ENCODE results near the gene BATF2. TPM values are rescaled to one million over a fixed set of nuclear protein-coding genes. Genes with fewer than 3 reads are reported as not detected.

Gene BATF2, protein sequence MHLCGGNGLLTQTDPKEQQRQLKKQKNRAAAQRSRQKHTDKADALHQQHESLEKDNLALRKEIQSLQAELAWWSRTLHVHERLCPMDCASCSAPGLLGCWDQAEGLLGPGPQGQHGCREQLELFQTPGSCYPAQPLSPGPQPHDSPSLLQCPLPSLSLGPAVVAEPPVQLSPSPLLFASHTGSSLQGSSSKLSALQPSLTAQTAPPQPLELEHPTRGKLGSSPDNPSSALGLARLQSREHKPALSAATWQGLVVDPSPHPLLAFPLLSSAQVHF
- total RNA-seq (under 1 TPM in 1 of 2 experiments, not detected in 1; 0.11 TPM), polyA plus RNA-seq (not detected)

DNA sequence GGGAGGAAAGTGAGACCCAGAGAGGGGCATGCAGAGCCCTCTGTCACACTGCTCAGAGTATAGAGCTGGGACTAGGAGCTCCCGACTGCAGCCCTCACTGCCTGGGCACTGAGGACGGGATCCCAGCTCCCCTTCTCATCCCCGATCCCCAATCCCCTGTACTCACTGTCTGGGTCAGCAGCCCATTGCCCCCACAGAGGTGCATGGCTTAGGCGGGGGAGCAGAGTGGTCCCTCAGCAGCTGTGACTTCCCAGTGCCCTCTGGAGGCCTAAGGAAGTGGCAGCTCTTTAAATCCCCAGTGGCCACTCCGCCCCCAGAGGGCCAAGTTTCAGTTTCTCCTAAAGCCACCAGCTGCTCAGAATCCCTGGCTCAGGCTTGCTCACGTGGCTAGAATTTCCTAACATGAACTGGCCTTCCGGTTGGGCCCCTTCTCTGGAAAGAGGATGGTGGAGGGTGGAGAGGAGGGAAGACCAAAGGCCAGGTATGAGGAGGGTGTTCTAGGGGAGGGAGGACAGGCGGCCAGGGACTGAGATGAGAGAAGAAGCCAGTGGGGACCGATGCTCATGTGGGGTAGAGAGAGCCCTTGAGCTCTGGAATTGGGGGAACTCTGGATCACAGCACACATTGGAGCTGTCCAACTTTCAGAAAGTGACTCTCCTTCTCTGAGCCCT, at the start of gene BATF2:
TSS of gene BATF2 (minus strand) at position 262 of the 671 bp plus-strand sequence. CDS start at position 205, 57 bp downstream.
- Histone ChIP-seq H3K4me1 (ENCODE audit: insufficient read depth, low read length) (peaks cover 9% of the 10 kb centered on the region), H3K4me3 (ENCODE audit: low read length) (no peak within 1 kb of the TSS), H3K27me3 (ENCODE audit: insufficient read depth, low read length, poor library complexity, severe bottlenecking) (no peaks in the 10 kb centered on the region), H3K36me3 (ENCODE audit: insufficient read depth, low read length) (no peaks in the 10 kb centered on the region), H3K27ac (ENCODE audit: low read depth, low read length) (peak within 1 kb of the TSS; percentile 35), H3K9me3 (ENCODE audit: low read length) (no peaks in the 10 kb centered on the region)
- H3K27me3 Mint-ChIP-seq = peaks cover 0 to 8% of the 10 kb centered on the region in 2 donors
- peaks cover 5 to 12% (median 6%) of the 10 kb centered on the region in 3 donors for H3K4me1 Mint-ChIP-seq
- H3K36me3 Mint-ChIP-seq = no peaks in the 10 kb centered on the region
- DNase-seq = no peak
- CTCF ChIA-PET = interaction anchor here (1.3 to 1.7 kb wide), 2 partner anchors 16 to 18 kb away, joined by 3 to 5 read pairs; no protein-coding TSS in a partner anchor
- POLR2A ChIA-PET = interaction anchor here (0.7 kb wide), 1 partner anchor 16 kb away, joined by 3 read pairs; no protein-coding TSS in a partner anchor
- H3K27ac Mint-ChIP-seq = peak within 1 kb of the TSS in 1 of 8 donors; percentile 29
- no peak within 1 kb of the TSS for H3K4me3 Mint-ChIP-seq
- no peaks in the 10 kb centered on the region for H3K9me3 Mint-ChIP-seq

DNA sequence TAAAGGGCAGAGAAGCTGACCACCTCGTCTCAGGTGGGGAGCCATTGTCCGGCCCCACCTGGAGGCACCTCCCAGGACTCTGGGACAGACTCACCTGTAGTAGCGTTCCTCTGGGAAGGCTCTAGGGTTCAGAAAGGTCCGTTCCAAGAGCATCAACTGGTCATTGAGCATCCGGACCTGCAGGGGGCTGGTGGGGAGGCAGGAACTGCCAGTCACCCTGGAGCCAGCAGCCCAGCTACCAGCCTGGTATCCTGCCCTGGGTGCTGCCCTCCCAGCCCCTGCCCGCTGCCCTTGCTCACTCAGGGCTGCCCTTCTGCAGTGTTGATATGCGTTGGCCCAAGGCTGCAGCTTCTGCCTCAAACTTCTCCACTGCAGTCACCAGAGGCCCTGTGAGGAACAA, 49.0 kb upstream of the BATF2 start:
- POLR2A ChIA-PET = interaction anchor here (0.8 kb wide), 1 partner anchor 19 kb away, joined by 3 read pairs; no protein-coding TSS in a partner anchor
- CTCF ChIA-PET = interaction anchor here (1.0 kb wide), 1 partner anchor 34 kb away, joined by 3 read pairs; no protein-coding TSS in a partner anchor
- no peak overlapping the region for H3K27ac Mint-ChIP-seq
- no peak overlapping the region for H3K4me3 Mint-ChIP-seq
- H3K36me3 Mint-ChIP-seq = peaks cover 0 to 16% (median 0%) of the 10 kb centered on the region in 3 donors
- peaks cover 0 to 4% of the 10 kb centered on the region in 2 donors for H3K27me3 Mint-ChIP-seq
- H3K27me3 ChIP-seq (ENCODE audit: insufficient read depth, low read length, poor library complexity, severe bottlenecking) = no peaks in the 10 kb centered on the region
- DNase-seq = no peak
- peaks cover 11 to 35% (median 19%) of the 10 kb centered on the region in 3 donors for H3K4me1 Mint-ChIP-seq
- H3K9me3 ChIP-seq (ENCODE audit: low read length) = no peaks in the 10 kb centered on the region
- no peaks in the 10 kb centered on the region for H3K36me3 ChIP-seq (ENCODE audit: insufficient read depth, low read length)
- H3K4me3 ChIP-seq (ENCODE audit: low read length) = no peak overlapping the region
- peaks cover 7% of the 10 kb centered on the region for H3K4me1 ChIP-seq (ENCODE audit: insufficient read depth, low read length)
- H3K9me3 Mint-ChIP-seq = no peaks in the 10 kb centered on the region
- H3K27ac ChIP-seq (ENCODE audit: low read depth, low read length) = no peak overlapping the region

DNA sequence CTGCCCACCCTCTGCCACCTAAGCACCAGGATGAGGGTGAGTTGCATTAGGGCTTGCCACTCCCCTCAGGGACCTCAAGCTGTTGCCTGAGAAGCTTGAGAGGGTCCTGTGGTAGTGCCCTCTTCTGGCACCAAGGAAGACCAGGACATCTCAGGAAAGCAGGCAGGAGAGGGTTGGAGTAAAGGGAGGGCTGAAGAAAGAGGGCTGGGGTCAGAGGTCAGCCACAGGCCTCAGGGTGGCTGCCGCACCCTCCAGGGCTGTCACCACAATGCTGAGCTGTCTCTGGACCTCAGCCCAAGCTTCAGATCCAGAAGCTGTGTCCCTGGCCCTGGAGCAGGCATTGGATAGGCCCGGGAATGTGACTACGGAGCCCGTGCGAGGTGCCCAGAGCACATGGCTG, 48.3 kb upstream of the BATF2 start:
- peak overlapping the region in 1 of 7 donors; percentile 74 for H3K4me3 Mint-ChIP-seq
- H3K9me3 ChIP-seq (ENCODE audit: low read length) = no peaks in the 10 kb centered on the region
- H3K27me3 Mint-ChIP-seq = peaks cover 0 to 4% of the 10 kb centered on the region in 2 donors
- H3K27me3 ChIP-seq (ENCODE audit: insufficient read depth, low read length, poor library complexity, severe bottlenecking) = no peaks in the 10 kb centered on the region
- no peak for DNase-seq
- no peak overlapping the region for H3K27ac ChIP-seq (ENCODE audit: low read depth, low read length)
- no peak overlapping the region for H3K27ac Mint-ChIP-seq
- CTCF ChIA-PET = no interaction called here
- H3K36me3 Mint-ChIP-seq = peaks cover 0 to 16% (median 0%) of the 10 kb centered on the region in 3 donors
- no peaks in the 10 kb centered on the region for H3K36me3 ChIP-seq (ENCODE audit: insufficient read depth, low read length)
- POLR2A ChIA-PET = interaction anchor here (0.8 kb wide), 1 partner anchor 18 kb away, joined by 3 read pairs; no protein-coding TSS in a partner anchor
- peaks cover 14 to 39% (median 23%) of the 10 kb centered on the region in 3 donors for H3K4me1 Mint-ChIP-seq
- H3K4me3 ChIP-seq (ENCODE audit: low read length) = no peak overlapping the region
- H3K9me3 Mint-ChIP-seq = no peaks in the 10 kb centered on the region
- peaks cover 13% of the 10 kb centered on the region for H3K4me1 ChIP-seq (ENCODE audit: insufficient read depth, low read length)

DNA sequence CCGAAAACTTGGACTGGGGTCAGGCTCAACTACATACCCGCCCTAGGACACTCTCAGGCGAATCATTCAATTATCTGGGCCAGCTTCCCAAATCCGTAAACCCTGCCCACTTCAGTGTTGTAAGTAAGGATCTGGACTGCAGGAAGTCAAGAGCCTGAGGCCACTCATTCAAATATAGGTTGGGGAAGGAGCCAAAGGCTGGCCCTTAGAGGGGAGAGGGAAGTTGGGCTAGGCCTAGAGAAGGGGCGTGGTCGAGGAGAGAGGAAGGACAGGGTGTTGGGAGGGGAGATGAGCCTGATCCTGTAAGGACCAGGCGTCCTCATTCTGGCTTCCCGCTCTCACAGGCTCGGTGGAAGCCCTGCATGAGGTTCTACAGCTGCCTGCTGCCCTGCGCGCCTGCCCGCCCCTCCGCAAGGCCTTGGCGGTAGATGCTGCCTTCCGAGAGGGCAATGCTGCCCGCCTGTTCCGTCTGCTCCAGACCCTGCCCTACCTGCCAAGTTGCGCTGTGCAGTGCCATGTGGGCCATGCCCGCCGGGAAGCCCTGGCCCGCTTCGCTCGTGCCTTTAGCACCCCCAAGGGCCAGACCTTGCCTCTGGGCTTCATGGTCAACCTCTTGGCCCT, 47.2 kb upstream of the BATF2 start:
- H3K4me1 Mint-ChIP-seq = peaks cover 14 to 39% (median 23%) of the 10 kb centered on the region in 3 donors
- H3K4me1 ChIP-seq (ENCODE audit: insufficient read depth, low read length) = peaks cover 14% of the 10 kb centered on the region
- no peak for DNase-seq

DNA sequence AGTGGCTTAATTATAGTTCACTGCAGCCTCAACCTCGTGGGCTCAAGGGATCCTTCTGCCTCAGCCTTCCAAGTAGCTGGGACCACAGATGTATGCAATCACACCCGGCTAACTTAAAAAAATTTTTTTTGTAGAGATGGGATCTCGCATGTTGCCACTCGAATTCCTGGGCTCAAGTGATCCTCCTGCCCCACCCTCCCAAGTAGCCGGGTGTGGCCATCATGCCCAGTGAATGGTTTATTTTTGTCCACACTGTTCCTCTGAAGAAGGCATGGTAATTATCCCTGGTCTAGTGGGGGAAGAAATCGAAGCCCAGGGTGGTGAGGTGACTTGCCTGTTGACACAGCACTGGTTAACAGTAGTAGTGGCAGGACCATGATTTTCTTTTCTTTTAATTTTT, 46.1 kb upstream of the BATF2 start:
- CTCF ChIA-PET = interaction anchor here (0.6 kb wide), 1 partner anchor 665 kb away, joined by 3 read pairs; no protein-coding TSS in a partner anchor
- no peaks in the 10 kb centered on the region for H3K27me3 ChIP-seq (ENCODE audit: insufficient read depth, low read length, poor library complexity, severe bottlenecking)
- Mint-ChIP-seq H3K36me3 (peaks cover 0 to 24% (median 0%) of the 10 kb centered on the region in 3 donors), H3K4me1 (peaks cover 14 to 35% (median 23%) of the 10 kb centered on the region in 3 donors), H3K4me3 (peak overlapping the region in 6 of 7 donors; percentile 26 to 91 (median 85)), H3K27me3 (peaks cover 0 to 4% of the 10 kb centered on the region in 2 donors), H3K27ac (no peak overlapping the region), H3K9me3 (no peaks in the 10 kb centered on the region)
- no peaks in the 10 kb centered on the region for H3K9me3 ChIP-seq (ENCODE audit: low read length)
- no peaks in the 10 kb centered on the region for H3K36me3 ChIP-seq (ENCODE audit: insufficient read depth, low read length)
- H3K4me3 ChIP-seq (ENCODE audit: low read length) = no peak overlapping the region
- DNase-seq = no peak
- no peak overlapping the region for H3K27ac ChIP-seq (ENCODE audit: low read depth, low read length)
- POLR2A ChIA-PET = no interaction called here
- H3K4me1 ChIP-seq (ENCODE audit: insufficient read depth, low read length) = peaks cover 8% of the 10 kb centered on the region

More for the DNA sequence above, 47.2 kb upstream of the BATF2 start:
- Histone ChIP-seq H3K4me3 (ENCODE audit: low read length) (no peak overlapping the region), H3K27ac (ENCODE audit: low read depth, low read length) (no peak overlapping the region), H3K27me3 (ENCODE audit: insufficient read depth, low read length, poor library complexity, severe bottlenecking) (no peaks in the 10 kb centered on the region), H3K36me3 (ENCODE audit: insufficient read depth, low read length) (no peaks in the 10 kb centered on the region), H3K9me3 (ENCODE audit: low read length) (no peaks in the 10 kb centered on the region)
- POLR2A ChIA-PET = no interaction called here
- peak overlapping the region in 3 of 7 donors; percentile 11 to 58 (median 12) for H3K4me3 Mint-ChIP-seq
- peaks cover 0 to 16% (median 0%) of the 10 kb centered on the region in 3 donors for H3K36me3 Mint-ChIP-seq
- CTCF ChIA-PET = no interaction called here
- no peaks in the 10 kb centered on the region for H3K9me3 Mint-ChIP-seq
- H3K27ac Mint-ChIP-seq = no peak overlapping the region
- H3K27me3 Mint-ChIP-seq = peaks cover 0 to 4% of the 10 kb centered on the region in 2 donors

DNA sequence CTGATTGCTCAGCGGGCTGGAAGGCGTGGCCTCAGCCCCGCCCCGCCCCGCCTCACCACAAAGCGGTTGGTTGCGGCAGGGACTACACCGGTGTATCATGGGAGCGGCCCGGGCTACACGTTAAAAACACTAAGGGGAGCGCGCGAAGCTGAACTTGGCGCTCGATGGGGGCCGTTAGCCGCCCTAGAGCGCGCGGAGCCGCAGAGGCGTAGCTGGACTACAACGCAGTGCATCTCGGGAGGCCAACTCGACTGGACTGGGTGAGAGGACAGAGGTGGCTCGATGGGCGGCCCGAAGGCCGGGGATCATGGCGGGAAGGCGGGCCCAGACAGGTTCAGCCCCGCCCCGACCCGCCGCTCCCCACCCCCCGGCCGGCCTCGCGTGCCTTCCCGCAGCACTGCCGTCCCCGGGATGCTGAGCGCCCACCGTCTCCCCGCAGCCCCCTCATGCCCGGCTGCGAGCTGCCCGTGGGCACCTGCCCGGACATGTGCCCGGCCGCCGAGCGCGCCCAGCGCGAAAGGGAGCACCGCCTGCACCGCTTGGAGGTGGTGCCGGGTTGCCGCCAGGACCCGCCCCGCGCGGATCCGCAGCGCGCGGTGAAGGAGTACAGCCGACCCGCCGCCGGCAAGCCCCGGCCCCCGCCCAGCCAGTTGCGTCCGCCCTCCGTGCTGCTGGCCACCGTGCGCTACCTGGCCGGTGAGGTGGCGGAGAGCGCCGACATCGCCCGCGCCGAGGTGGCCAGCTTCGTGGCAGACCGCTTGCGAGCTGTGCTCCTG, 44.3 kb upstream of the BATF2 start, which contains the start of gene SAC3D1:
TSS of gene SAC3D1 (plus strand) at position 364 of the 776 bp plus-strand sequence. CDS start at position 447, 83 bp downstream.
- peak; percentile 80 to 91 (median 85) for DNase-seq
- CTCF ChIA-PET = interaction anchor here (0.7 to 2.3 kb wide), 9 partner anchors 12 to 739 kb away, joined by 3 to 10 read pairs (median 4); partner anchors contain the start of genes ARL2 and SLC25A45
- no peaks in the 10 kb centered on the region for H3K27me3 Mint-ChIP-seq

DNA sequence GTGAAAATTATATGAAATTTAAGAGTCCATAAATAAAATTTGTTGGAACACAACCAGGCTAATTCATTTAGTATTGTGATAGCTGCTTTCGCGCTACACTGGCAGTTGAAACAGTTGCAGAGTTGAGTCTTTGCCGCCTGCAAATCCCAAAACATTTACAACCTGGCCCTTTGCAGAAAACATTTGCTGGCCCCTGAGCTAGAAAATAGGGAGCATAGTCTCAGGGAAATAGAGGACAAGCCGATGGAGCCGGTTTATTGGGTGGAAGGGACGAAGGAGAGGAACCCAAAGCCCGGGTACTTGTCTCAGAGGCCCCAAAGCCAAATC, 43.7 kb upstream of the BATF2 start:
- Histone ChIP-seq H3K4me3 (ENCODE audit: low read length) (peak overlapping the region; percentile 63), H3K9me3 (ENCODE audit: low read length) (no peaks in the 10 kb centered on the region), H3K4me1 (ENCODE audit: insufficient read depth, low read length) (peaks cover 8% of the 10 kb centered on the region), H3K27ac (ENCODE audit: low read depth, low read length) (peak overlapping the region; percentile 72), H3K27me3 (ENCODE audit: insufficient read depth, low read length, poor library complexity, severe bottlenecking) (no peaks in the 10 kb centered on the region), H3K36me3 (ENCODE audit: insufficient read depth, low read length) (peaks cover 4% of the 10 kb centered on the region)
- Mint-ChIP-seq H3K36me3 (peaks cover 0 to 36% (median 0%) of the 10 kb centered on the region in 3 donors), H3K4me3 (peak overlapping the region; percentile 90 to 95 (median 93)), H3K27me3 (no peaks in the 10 kb centered on the region), H3K27ac (peak overlapping the region; percentile 83 to 95 (median 88)), H3K4me1 (peaks cover 8 to 18% (median 14%) of the 10 kb centered on the region in 3 donors), H3K9me3 (no peaks in the 10 kb centered on the region)
- no peak for DNase-seq
- CTCF ChIA-PET = interaction anchor here (1.0 to 2.3 kb wide), 5 partner anchors 11 to 574 kb away, joined by 3 to 10 read pairs (median 4); partner anchors contain the start of gene ARL2
- POLR2A ChIA-PET = interaction anchor here (0.8 to 2.6 kb wide), 8 partner anchors 9 to 819 kb away, joined by 3 to 14 read pairs (median 4); partner anchors contain the start of genes ARL2, SNX15, SYVN1 and ZNHIT2

More for the DNA sequence above, 44.3 kb upstream of the BATF2 start, which contains the start of gene SAC3D1:
- Mint-ChIP-seq H3K4me1 (peaks cover 8 to 19% (median 14%) of the 10 kb centered on the region in 3 donors), H3K27ac (peak within 1 kb of the TSS; percentile 83 to 95 (median 88)), H3K36me3 (peaks cover 0 to 31% (median 0%) of the 10 kb centered on the region in 3 donors), H3K9me3 (no peaks in the 10 kb centered on the region), H3K4me3 (peak within 1 kb of the TSS; percentile 90 to 95 (median 93))
- no peaks in the 10 kb centered on the region for H3K9me3 ChIP-seq (ENCODE audit: low read length)
- peak within 1 kb of the TSS; percentile 63 for H3K4me3 ChIP-seq (ENCODE audit: low read length)
- H3K36me3 ChIP-seq (ENCODE audit: insufficient read depth, low read length) = no peaks in the 10 kb centered on the region
- peaks cover 8% of the 10 kb centered on the region for H3K4me1 ChIP-seq (ENCODE audit: insufficient read depth, low read length)
- POLR2A ChIA-PET = interaction anchor here (0.8 to 2.6 kb wide), 8 partner anchors 9 to 818 kb away, joined by 3 to 14 read pairs (median 4); partner anchors contain the start of genes ARL2, SNX15, SYVN1 and ZNHIT2
- H3K27me3 ChIP-seq (ENCODE audit: insufficient read depth, low read length, poor library complexity, severe bottlenecking) = no peaks in the 10 kb centered on the region
- H3K27ac ChIP-seq (ENCODE audit: low read depth, low read length) = peak within 1 kb of the TSS; percentile 72

Measured in CD8-positive, alpha-beta memory T cell (primary cell).